ENCODE results near the gene DMPK. TPM values are rescaled to one million over a fixed set of nuclear protein-coding genes. Genes with fewer than 3 reads are reported as not detected.

DMPK gene
- total RNA-seq, 1 experiment from 2014 or later = 119 TPM

DNA sequence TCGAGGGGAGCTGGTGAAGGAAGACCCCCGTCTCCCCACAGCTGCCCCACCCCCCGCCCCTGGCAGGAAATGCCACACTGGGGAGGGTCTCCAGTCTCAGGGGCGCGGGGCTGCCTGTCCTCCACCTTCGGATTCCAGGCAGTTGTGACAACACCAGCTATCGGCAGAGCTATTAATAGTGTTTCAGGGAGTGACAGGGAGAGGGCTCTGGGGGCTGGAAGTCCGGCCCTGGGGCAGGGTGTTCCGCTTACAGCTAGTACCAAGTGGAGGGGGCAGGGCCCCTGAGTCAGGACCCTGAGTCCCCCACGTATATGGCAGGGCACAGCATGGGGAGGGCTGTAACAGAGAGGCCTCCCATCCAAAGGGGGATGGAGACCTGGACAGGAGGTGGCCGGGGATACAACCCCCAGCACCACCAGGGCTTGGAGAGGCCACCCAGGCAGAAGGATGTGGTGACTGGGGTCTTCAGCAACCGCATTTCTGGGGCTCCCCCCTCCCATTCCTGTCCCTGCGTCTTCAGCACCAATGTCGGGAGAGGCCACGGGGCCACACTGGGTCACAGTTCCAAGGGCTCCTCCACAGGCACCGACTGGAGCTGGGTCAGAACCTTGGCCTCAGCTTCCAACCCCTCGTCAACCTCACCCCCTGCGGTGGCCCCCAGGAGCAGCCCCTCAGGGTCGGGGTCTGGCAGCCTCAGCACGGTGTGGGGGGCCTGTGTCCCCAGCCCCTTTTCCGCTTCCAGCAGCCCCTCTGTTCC is 17.2 kb downstream of the DMPK start:
- ChIA-PET CTCF (no interaction called here), POLR2A (no interaction called here)
- TF ChIP-seq, protein P1, sequence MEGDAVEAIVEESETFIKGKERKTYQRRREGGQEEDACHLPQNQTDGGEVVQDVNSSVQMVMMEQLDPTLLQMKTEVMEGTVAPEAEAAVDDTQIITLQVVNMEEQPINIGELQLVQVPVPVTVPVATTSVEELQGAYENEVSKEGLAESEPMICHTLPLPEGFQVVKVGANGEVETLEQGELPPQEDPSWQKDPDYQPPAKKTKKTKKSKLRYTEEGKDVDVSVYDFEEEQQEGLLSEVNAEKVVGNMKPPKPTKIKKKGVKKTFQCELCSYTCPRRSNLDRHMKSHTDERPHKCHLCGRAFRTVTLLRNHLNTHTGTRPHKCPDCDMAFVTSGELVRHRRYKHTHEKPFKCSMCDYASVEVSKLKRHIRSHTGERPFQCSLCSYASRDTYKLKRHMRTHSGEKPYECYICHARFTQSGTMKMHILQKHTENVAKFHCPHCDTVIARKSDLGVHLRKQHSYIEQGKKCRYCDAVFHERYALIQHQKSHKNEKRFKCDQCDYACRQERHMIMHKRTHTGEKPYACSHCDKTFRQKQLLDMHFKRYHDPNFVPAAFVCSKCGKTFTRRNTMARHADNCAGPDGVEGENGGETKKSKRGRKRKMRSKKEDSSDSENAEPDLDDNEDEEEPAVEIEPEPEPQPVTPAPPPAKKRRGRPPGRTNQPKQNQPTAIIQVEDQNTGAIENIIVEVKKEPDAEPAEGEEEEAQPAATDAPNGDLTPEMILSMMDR (IDR thresholded peaks at IDR 0.05) = no peak
- TF ChIP-seq, protein P2, sequence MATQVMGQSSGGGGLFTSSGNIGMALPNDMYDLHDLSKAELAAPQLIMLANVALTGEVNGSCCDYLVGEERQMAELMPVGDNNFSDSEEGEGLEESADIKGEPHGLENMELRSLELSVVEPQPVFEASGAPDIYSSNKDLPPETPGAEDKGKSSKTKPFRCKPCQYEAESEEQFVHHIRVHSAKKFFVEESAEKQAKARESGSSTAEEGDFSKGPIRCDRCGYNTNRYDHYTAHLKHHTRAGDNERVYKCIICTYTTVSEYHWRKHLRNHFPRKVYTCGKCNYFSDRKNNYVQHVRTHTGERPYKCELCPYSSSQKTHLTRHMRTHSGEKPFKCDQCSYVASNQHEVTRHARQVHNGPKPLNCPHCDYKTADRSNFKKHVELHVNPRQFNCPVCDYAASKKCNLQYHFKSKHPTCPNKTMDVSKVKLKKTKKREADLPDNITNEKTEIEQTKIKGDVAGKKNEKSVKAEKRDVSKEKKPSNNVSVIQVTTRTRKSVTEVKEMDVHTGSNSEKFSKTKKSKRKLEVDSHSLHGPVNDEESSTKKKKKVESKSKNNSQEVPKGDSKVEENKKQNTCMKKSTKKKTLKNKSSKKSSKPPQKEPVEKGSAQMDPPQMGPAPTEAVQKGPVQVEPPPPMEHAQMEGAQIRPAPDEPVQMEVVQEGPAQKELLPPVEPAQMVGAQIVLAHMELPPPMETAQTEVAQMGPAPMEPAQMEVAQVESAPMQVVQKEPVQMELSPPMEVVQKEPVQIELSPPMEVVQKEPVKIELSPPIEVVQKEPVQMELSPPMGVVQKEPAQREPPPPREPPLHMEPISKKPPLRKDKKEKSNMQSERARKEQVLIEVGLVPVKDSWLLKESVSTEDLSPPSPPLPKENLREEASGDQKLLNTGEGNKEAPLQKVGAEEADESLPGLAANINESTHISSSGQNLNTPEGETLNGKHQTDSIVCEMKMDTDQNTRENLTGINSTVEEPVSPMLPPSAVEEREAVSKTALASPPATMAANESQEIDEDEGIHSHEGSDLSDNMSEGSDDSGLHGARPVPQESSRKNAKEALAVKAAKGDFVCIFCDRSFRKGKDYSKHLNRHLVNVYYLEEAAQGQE (IDR thresholded peaks at IDR 0.05; ENCODE audit: insufficient read depth in 1 of 2, low read depth in 2 of 2, low read length in 1 of 2) = no peak
- no peak for TF ChIP-seq POLR2AphosphoS5 (IDR thresholded peaks at IDR 0.05; ENCODE audit: low read depth, low read length)
- no peak for TF ChIP-seq TCF7L2 (IDR thresholded peaks at IDR 0.05; ENCODE audit: low read depth, low read length)
- no peak for TF ChIP-seq SIN3A (IDR thresholded peaks at IDR 0.05; ENCODE audit: borderline replicate concordance, insufficient read depth, low read depth, low read length)
- Histone ChIP-seq H3K9me3 (ENCODE audit: control insufficient read depth, insufficient read depth, low read depth, low read length) (no peaks in the 10 kb centered on the region), H3K4me3 (ENCODE audit: low read depth in 2 of 2, low read length in 2 of 2) (no peak overlapping the region), H3K4me1 (ENCODE audit: control insufficient read depth, insufficient read depth, low read length) (peaks cover 22% of the 10 kb centered on the region), H3K27ac (ENCODE audit: low read length) (0 out of 2 replicates have a peak overlapping the region, but pooled peaks have one; percentile 17), H3K36me3 (ENCODE audit: control insufficient read depth, insufficient read depth, low read length) (no peaks in the 10 kb centered on the region), H3K27me3 (ENCODE audit: control insufficient read depth, insufficient read depth, low read length) (no peaks in the 10 kb centered on the region)
- intact Hi-C loops (cut with micrococcal nuclease; ENCODE audit: unreplicated experiment) (loop anchor here (10.0 kb wide), 1 partner anchor 60 kb away; no protein-coding TSS in a partner anchor), in situ Hi-C loops (cut with HindIII; ENCODE audit: low pct_unique_long_range_greater_than_20kb, low sequenced_read_pairs) (no loop called here)
- no peak for DNase-seq (ENCODE audit: low read depth, low spot score)
- BruUV-seq (replicated peaks) = TSS peak; percentile 67
- ATAC-seq = no peak

DNA sequence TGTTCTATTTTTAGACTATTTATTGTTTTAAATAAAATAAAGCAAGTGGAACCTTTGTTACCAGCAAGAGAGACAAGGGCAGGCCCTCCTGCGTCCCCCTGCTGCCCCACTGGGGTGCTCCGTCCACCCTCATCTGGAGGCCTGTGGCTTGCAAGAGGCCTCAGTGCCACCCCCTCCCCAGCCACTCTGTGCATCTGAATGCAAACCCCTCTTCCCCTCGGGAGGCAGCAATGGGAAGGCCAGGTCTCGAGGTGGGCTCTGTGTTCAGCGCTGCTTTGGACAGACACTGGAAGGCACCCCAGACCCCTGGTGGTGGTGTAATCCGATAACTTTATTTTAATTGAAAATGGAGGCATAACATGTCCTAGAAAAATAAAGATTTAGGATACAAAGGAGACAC is 17.8 kb downstream of the DMPK start:
- H3K9me3 ChIP-seq (ENCODE audit: control insufficient read depth, insufficient read depth, low read depth, low read length) = no peaks in the 10 kb centered on the region
- intact Hi-C loops (cut with micrococcal nuclease; ENCODE audit: unreplicated experiment) (loop anchor here (10.0 kb wide), 1 partner anchor 60 kb away; no protein-coding TSS in a partner anchor), in situ Hi-C loops (cut with HindIII; ENCODE audit: low pct_unique_long_range_greater_than_20kb, low sequenced_read_pairs) (no loop called here)
- no peak for ATAC-seq
- BruUV-seq (replicated peaks) = no TSS peak
- no peak overlapping the region for H3K4me3 ChIP-seq (ENCODE audit: low read depth in 2 of 2, low read length in 2 of 2)
- H3K36me3 ChIP-seq (ENCODE audit: control insufficient read depth, insufficient read depth, low read length) = no peaks in the 10 kb centered on the region
- CTCF ChIA-PET = no interaction called here
- POLR2A ChIA-PET = no interaction called here
- peaks cover 22% of the 10 kb centered on the region for H3K4me1 ChIP-seq (ENCODE audit: control insufficient read depth, insufficient read depth, low read length)
- no peak overlapping the region for H3K27ac ChIP-seq (ENCODE audit: low read length)
- no peaks in the 10 kb centered on the region for H3K27me3 ChIP-seq (ENCODE audit: control insufficient read depth, insufficient read depth, low read length)
- TF ChIP-seq, protein P2 (IDR thresholded peaks at IDR 0.05; ENCODE audit: insufficient read depth in 1 of 2, low read depth in 2 of 2, low read length in 1 of 2) = no peak
- 0 out of 2 replicates have a peak, but pooled peaks have one; percentile 2 for TF ChIP-seq POLR2AphosphoS5 (IDR thresholded peaks at IDR 0.05; ENCODE audit: low read depth, low read length)
- no peak for DNase-seq (ENCODE audit: low read depth, low spot score)
